CD4-positive, alpha-beta T cell treated with Interleukin-2 at 100 ng/mL for 4 hours (primary cell): ENCODE measurements around the gene IRF2BP1.
"Not testable (repeated sequence)": the region's sequence is repeated elsewhere in the genome, so short reads cannot be mapped to it uniquely, and the experiment has no call there.

ENCODE experiments used
- DNase-seq: peaks from one replicate; pipeline ENCODE4 v3.0.0-alpha.2; 2020; ENCODE audit warnings: low spot score

IRF2BP1 gene

DNA sequence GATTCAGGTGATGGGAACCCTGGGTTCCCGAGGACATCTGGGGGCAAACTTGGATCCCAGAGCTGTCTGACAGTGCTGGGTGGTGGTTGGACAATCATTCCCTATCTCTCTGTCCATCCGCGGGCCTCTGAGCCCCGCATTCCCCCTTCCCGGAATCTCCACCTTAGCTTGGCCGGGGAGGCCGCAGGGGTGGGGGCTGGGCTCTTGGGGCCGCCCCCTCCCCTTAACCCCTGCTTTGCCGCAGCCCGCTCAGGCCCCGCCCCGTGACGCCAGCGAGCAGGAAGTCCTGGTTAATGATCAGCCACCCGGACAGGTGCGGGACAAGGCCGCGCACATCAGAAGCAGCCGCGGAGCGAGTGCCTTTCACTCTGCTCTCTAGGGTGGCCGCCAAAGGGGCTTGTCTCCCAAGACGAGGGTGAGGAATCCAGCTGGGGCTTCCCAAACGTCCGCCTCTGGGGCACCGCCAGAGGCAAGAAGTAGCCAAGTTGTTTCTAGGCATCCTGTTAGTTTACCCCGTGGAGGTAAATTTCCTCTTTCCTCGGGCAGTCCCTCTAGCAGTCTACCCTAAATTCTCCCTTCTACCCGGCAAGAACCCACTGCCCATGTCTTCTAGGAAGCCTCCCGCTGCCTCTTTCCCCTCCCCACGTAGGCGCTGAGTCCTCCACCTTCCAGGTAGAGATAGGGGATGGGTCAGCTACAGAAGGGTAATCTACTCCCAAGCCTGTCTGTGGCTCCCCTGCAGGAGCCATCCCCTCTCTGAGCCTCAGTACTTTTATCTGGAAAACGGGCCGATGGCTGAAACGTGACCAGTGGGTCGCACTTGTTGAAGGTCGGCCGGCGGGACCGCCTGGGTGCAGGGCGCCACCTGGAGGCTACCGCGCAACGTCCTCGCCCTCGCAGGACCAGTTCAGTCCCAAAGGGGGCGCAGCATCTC is 3.0 kb downstream of the IRF2BP1 start:
- peak; percentile 83 for DNase-seq

GRCh38 chr19:45881909-45882528 is 3.9 kb downstream of the IRF2BP1 start:
- no peak for DNase-seq

DNA sequence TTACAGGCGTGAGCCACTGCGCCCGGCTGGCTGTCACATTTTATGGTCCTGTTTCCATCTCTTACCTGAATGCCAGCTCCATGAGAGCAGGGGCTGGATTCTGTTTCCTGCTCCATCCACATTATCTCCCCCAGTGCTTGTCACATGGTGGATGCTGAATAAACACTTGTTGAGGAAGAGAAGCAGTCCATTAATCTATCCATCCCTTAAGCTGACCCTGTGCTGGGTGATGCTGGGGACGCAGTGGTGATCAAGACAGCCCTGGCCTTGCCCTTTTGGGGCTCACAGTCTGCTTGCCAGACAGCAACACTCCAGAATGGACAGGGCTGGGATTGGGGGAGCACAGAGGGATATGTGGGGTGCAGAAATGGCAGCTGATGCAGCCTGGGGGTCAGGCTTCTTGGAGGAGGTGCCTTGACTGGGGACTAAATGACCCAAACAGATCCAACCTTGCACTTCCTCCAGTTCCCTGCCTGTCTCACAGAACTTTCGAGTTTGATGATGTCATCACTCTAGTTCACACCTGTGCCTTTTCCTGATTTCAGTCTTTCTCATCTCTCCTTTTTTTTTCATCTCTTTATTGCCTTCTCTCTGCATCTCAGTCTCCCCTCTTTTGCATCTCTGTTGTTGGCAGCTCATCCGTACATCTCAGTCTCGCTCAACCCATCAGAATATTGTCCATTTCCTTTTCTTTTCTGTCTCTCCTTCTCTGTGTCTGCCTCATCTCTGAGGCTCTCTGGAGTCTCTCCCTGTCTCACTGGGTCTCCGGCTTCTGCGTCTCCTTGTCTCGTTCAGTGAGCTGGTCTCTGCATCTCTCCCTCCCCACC is 4.6 kb downstream of the IRF2BP1 start:
- DNase-seq = no peak

DNA sequence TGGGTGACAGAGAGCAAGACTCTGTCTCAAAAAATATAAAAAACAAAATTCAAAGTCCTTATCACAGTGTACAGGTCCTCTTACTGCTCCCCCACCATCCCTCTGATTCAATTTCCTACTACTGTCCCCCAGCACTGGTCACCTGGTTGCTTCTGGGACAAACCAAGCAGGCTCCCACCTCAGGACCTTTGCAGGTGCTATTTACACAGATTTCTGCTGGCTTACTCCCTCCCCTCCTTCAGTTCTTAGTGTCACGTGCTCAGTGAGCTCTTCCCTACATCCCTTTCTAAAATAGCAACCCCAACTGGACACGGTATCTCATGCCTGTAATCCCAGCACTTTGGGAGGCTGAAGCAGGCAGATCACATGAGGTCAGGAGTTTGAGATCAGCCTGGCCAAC is 6.0 kb downstream of the IRF2BP1 start:
- DNase-seq = no peak

- no peak for DNase-seq
These were observed 6.9 kb downstream of the IRF2BP1 start for GRCh38 chr19:45879055-45879454.

- DNase-seq = no peak
These were observed 7.7 kb downstream of the IRF2BP1 start for GRCh38 chr19:45878043-45878794.

GRCh38 chr19:45876411-45877197 is 9.3 kb downstream of the IRF2BP1 start:
- no peak for DNase-seq

GRCh38 chr19:45876161-45876410 is 9.9 kb downstream of the IRF2BP1 start:
- DNase-seq = no peak

GRCh38 chr19:45874620-45874966 is 11.3 kb downstream of the IRF2BP1 start:
- DNase-seq = no peak

- no peak for DNase-seq
These were observed 12.6 kb downstream of the IRF2BP1 start for GRCh38 chr19:45873219-45873772.

DNA sequence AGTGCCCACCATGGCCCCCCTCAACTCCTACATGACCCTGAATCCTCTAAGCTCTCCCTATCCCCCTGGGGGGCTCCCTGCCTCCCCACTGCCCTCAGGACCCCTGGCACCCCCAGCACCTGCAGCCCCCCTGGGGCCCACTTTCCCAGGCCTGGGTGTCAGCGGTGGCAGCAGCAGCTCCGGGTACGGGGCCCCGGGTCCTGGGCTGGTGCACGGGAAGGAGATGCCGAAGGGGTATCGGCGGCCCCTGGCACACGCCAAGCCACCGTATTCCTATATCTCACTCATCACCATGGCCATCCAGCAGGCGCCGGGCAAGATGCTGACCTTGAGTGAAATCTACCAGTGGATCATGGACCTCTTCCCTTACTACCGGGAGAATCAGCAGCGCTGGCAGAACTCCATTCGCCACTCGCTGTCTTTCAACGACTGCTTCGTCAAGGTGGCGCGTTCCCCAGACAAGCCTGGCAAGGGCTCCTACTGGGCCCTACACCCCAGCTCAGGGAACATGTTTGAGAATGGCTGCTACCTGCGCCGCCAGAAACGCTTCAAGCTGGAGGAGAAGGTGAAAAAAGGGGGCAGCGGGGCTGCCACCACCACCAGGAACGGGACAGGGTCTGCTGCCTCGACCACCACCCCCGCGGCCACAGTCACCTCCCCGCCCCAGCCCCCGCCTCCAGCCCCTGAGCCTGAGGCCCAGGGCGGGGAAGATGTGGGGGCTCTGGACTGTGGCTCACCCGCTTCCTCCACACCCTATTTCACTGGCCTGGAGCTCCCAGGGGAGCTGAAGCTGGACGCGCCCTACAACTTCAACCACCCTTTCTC is 13.6 kb downstream of the IRF2BP1 start:
- no peak for DNase-seq

DNA sequence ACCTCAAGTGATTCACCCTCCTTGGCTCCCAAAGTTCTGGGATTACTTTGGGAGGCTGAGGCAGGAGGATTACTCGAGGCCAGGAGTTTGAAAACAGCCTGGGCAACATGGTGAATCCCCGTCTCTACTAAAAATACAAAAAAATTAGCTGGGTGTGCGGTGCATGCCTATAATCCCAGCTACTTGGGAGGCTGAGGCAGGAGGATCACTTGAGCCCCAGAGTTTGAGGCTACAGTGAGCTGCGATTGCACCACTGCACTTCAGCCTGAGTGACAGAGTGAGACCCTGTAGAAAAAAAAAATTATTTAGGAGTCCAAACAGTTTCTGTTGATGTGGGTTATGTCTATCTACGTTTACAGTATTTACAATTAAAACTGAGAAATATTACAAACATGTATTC is 15.1 kb downstream of the IRF2BP1 start:
- no peak for DNase-seq

- not testable (repeated sequence) for DNase-seq
These were observed 18.7 kb downstream of the IRF2BP1 start for GRCh38 chr19:45867241-45867640.

GRCh38 chr19:45866400-45867176 is 19.4 kb downstream of the IRF2BP1 start:
- DNase-seq = no peak

DNA sequence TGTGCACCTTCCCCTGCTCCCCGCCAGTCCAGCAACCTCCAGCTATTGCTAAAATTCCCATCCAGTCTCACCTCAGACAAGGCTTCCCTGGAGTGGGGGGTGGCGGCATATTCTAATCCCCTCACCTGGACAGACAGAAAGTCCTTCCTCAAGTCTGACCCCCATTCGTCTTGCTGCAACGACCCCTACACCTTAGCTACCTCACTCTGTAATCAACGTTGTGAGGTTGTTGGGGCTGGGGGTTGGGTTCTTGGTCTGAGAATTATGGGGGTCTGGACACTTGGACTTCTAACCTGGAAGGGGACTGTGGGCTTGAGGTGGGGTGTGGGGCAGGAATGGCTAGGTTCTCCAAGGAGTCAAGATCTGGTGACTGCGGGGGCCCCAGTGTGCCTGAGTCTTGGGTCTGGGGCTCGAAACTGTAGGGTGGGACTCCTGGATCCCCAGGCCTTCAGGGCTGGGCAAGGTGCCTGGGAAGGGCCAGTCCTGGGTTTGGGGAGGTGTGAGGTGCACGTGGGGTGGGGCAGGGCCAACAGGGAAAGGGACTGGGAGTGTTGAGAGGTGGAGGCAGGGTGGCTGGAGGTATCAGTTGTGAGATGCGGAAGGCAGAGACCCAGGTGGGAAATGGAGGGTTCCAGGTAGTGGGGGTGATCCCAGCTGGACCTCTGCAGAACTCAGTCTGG is 20.5 kb downstream of the IRF2BP1 start:
- DNase-seq = no peak

GRCh38 chr19:45864629-45865082 is 21.3 kb downstream of the IRF2BP1 start:
- DNase-seq = no peak

DNA sequence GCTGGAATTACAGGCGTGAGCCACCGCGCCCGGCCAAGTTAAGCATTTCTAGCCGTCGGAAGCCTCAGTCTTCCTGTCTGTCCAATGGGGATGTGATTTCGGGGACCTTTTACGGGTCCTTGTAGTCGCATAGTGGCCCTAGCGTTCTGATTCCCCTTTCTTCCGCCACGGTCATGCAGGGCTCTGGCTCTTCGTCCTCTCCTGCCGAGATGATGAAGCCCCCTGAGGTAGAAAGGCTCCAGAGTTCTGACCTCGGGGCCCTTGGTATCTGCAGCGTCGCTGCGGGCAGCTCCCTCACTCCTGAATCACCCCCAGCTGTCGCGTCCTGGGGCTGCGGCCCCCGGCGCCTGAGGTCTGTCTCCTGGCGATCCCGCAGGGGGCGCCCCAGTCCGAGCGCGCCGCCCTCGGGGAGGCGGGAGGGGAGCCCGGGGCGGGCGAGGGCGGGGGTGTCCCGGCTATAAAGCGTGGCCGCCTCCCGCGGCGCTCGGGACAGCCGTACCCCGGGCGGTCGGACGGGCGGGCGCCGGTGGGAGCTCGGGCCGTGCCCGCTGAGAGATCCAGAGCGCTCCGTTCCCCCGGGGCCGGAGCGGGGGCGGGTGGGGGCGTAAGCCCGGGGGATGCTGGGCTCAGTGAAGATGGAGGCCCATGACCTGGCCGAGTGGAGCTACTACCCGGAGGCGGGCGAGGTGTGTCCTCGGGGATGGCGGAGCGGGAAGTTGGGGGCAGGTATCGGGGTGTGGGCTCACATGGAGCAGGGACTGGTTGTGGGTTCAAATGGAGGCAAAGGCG is 21.9 kb downstream of the IRF2BP1 start, which contains the start of gene FOXA3:
FOXA3 (plus strand) TSS at position 487 of the 789 bp plus-strand sequence; CDS start at position 618, 131 bp downstream.
- DNase-seq = peak; percentile 53
